Inferior parietal cortex (tissue), 1 donor: Measurements from ENCODE around the gene JPH3.
"Not testable (repeated sequence)": the region's sequence is repeated elsewhere in the genome, so short reads cannot be mapped to it uniquely, and the experiment has no call there.

Experiments
- DNase-seq: peaks from one replicate; pipeline ENCODE4 v3.0.0-alpha.2; 2016; ENCODE audit errors: extremely low spot score

Gene JPH3

DNA sequence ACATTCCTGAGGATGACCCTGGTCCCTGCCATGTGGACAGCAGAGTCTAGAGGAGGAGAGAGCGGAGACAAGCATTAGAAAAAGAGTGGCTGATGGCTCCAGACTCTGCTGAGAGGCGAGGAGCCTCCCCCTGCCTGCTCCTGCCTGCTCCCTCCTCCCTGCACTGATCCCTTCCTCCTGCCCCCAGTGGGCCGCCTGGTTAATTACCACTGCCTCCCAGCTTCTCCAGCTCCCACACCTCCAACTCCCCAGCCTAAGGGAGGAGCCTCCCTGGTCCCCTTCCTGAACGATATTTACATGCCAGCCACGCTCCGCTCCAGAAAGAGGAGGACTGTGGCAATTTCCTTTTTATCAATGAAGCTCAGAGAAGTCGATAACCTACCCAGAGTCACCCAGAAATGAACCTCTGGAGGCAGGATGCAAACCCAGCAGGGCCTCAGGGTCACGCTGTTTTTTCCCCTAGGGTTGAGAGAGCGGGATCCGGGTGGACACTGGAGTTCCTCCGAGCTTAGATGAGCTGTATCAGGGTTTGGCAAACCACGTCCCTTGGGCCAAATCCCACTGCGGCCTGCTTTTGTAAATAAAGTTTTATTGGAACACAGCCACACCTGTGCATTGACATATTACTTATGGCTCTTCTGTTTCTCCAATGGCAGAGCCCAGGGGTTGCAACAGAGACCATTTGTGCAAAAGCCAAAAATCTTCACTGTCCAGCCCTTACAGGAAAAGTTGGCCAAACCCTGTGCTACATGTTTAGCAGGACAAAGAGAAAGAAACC, 27.1 kb upstream of the JPH3 start:
- no peak for DNase-seq

DNA sequence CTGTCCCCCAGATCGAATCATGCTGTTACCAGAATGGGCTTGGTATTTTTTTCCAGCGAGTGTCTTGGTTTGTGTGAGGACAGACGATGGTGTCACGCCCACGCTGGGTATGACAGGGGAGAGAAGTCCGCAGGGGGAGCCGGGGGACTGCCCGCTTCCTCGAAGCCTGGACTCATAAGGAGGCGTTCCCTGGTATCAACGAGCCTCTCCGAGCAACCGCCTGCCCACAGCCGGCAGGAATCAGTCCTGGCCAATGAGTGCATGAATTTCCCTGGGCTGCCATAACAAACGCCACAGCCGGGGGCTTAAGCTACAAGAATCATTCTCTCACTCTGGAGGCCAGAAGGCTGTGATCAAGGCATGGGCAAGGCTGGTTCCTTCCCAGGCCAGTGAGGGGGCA, 26.1 kb upstream of the JPH3 start:
- no peak for DNase-seq

DNA sequence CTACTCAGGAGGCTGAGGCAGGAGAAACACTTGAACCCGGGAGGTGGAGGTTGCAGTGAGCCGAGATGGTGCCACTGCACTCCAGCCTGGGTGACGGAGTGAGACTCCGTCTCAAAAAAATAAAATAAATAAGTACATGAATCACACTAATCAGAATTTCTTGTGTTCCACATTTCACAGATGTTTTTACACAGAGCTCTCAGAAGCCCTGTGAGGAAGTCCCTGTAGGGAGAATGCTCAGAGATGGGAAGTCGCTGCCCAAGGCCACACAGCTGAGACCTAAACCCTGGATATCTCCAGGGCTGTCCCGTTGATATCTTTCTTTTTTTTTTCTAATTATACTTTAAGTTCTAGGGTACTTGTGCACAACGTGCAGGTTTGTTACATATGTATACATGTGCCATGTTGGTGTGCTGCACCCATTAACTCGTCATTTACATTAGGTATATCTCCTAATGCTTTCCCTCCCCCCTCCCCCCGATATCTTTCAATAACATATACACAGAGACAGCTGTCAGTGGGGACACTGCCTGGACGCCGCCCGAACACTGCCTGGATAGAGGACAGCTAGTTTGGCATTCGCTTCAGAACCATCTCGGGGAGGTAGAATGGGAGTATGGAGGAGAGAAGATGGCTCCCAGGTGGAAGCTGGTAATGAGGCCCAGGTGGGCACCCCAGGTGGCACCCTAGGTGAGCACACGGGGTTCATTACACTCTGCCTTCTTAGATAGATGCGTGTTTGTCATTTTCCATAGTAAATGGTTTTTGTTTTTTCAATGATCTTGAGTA, 24.0 kb upstream of the JPH3 start:
- DNase-seq = not testable (repeated sequence)

DNA sequence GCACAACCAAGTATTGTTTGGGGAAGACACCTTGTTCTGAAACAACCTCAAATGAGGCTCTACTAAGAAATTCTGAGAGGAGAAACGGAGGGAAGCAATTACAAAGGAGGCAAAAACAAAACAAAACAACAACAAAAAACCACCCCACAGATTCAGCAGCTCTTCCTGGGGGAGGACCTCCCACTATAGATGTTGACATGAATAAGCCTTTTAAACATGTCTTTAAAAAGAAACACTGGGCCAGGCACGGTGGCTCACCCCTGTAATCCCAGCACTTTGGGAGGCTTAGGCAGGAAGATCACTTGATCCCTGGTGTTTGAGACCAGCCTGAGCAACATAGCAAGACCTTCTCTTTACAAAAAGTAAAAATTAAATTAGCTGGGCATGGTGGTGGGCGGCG, 22.6 kb upstream of the JPH3 start:
- no peak for DNase-seq

DNA sequence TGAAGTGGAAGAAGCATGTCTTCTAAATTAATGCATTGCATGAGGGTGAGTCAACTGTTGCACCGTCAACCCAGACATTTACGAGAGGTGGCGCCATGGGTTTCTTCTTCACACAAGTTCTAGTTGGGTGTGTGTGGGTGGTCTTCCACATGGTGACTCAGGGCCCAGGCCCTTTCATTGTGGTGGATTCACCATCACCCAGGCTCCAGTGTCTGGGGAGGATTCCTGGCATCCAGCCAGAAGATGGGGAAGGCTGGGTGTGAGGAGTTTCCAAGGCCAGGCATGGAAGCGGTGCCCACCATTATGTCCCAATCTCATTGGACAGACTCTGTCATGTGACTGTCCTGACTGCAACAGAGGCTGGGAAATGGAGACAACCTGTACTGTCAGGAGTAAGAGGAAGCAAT, 21.4 kb upstream of the JPH3 start:
- no peak for DNase-seq

DNA sequence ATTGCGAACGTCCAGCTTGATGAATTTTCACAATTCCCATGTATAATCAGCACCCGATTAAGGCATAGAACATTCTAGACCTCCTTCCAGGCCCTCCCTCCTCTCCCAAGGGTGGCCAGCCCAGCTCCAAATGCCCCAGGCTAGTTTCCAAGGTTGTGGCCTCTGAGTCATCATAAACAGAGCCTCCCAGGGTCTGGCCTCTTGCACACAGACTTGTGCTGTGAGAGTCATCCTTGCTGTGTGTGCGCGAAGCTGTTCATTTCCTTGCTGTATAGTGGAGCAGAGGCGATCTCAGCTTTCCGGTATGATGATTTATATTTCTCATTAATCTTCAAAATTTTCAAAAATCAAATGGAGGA, 20.5 kb upstream of the JPH3 start:
- DNase-seq = no peak

- no peak for DNase-seq
Observed at GRCh38 chr16:87582216-87582965, 19.9 kb upstream of the JPH3 start.

GRCh38 chr16:87582966-87583325, 19.4 kb upstream of the JPH3 start:
- DNase-seq = no peak

- no peak for DNase-seq
Observed at GRCh38 chr16:87583453-87584131, 18.7 kb upstream of the JPH3 start.

DNA sequence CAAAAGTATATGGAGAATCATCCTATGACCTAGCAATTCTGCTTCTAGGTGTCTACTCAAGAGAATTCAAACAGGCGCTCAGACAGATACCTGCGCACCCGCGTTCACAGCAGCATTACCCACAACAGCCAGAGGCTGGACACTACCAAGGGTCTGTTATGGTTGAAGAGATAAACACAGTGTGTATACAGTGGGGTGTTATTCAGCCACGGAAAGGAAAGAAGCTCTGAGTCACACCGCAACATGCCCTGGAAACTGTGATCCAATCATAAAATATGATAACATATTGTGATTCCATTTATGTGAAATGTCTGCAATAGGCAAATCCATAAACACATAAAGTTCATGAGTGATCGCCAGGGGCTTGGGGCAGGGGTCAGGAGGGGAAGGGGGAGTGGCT, 18.0 kb upstream of the JPH3 start:
- no peak for DNase-seq

GRCh38 chr16:87584975-87585374, 17.3 kb upstream of the JPH3 start:
- DNase-seq = no peak

GRCh38 chr16:87585442-87586200, 16.7 kb upstream of the JPH3 start:
- no peak for DNase-seq

- no peak for DNase-seq
Observed at GRCh38 chr16:87586201-87586782, 16.0 kb upstream of the JPH3 start.

DNA sequence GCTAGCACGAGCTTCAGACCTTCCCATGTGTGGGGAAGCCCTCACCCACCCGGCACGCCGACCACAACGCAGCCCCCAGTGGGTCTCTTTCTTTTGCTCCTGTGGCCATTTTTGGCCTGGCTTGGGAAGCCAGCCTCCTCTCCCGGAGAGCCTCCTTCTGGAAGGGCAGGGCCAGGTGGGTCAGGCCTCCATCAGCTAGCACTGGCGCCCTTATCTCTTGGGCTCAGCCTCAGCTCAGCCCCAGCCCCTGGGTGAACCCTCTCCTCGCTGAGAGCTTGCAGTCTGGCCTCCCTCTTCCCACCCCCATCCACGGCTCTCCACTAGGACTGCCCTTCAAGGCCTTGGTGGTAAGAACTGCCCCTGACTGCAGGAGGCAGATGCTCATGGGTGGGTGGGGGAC, 14.7 kb upstream of the JPH3 start:
- DNase-seq = no peak

GRCh38 chr16:87592018-87592712, 10.1 kb upstream of the JPH3 start:
- no peak for DNase-seq

DNA sequence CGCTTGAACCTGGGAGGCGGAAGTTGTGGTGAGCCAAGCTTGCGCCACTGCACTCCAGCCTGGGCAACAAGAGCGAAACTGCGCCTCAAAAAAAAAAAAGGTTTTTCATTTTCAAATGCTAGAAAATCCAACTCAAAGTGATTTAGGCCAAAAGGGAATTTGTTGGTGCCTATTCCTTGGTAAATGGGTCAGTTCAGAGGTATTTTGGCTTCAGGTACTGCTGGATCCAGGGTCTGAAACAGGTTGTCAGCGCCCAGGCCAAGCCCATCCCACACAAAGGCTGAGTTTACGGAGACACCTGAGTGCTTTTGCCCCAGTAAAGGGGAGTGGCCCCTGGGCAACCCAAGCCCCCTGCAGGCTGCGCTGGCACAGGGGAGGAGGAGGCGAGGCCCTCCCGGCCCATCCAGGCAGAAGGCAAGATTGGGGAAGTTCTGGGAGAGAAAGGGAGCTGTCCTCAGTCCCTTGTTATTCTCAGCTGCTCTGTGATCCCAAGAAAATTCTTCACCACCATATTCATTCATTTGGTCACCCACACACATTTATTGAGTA, 8.5 kb upstream of the JPH3 start:
- no peak for DNase-seq

DNA sequence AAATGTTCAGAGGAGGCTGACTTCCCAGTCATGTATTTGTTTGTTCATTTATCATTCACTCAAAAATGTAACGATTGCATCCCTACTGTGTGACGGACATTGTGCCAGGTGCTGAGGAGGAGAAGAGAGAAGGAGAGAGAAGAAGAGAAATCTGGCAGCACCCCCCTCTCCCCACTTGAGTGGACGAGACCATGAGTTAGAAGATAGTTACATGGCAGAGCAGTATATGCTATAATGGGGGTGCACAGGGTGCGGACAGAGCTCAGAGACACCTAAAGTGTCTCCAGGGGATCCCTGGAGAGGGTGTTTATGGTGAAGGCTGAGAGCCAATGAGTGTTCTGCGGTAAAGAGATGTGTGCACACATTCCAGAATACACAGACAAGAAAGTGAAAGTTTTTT, 6.6 kb upstream of the JPH3 start:
- DNase-seq = no peak

DNA sequence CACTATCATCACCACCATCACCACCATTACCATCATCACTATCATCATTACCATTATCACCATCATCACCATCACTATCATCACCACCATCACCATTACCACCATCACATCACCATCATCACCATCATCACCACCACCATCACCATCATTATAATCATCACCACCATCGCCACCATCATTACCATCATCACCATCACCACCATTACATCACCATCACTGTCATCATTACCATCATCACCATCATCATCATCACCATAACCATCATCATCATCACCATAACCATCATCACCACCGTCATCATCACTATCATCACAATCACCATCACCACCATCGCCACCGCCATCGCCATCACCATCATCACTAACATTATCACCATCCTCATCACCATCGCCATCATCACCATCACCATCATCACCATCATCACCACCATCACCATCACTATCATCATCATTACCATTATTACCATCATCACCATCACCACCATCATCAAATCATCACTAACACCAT, 4.9 kb upstream of the JPH3 start:
- no peak for DNase-seq

DNA sequence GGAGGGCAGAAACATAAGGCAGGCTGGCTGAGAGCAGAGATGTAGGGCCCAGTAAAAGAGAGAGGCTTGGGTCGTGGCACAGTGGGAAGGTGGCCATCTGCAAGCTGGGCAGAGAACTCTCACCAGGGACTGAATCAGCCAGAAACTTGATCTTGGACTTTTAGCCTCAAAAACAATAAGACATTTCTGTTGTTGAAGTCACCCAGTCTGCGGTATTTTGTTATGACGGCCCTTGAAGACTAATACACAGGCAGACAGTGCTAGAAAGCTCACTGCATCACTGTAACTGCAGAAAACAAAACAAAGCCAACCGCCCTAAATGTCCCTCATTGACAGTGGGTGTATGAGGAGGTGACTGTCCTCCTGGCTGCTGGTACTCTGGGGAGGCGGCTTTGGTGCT, 3.9 kb upstream of the JPH3 start:
- DNase-seq = no peak

DNA sequence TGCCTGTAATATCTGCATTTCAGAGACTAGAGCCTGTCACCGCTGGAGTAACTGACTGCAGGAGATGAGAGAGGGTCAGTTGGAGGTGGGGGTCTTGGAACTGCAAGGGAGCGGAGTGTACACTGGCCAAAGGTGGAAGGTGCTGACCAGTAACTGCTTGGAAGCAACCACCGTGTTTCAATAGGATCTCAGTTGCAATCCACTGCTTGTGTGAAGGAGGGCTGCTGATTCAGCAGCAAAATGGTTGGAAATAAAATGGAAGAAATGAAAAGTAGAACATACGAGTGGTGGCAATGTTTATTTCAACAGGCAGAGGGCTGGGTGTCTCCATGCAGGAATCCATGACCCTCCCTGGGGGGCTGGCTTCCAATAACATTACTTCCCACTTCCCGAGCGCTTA, 2.1 kb upstream of the JPH3 start:
- DNase-seq = no peak
